ENCODE data around the gene MAPK9. TPM values are rescaled to one million over a fixed set of nuclear protein-coding genes. Genes with fewer than 3 reads are reported as not detected.

MAPK9 gene
- polyA plus RNA-seq, 2 donors: 5.4 to 10.3 TPM

DNA sequence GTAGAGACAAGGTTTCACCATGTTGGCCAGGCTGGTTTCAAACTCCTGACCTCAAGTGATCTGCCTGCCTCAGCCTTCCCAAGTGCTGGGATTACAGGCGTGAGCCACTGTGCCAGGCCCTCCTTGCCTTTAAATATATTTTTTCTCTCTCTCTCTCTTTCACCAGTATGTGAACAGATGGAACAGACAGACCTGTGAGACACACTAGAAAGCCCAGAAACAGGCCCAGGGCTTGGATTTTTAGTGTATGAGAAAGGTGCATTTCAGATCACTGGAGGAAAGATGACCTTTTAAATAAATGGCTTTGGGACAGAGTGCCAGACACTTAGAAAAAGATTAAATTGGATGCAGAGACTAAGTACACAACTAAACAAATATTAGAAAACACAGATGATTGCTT lies 86.0 kb downstream of the MAPK9 start:
- H3K27me3 ChIP-seq (ENCODE audit: control insufficient read depth in 1 of 2, insufficient read depth in 2 of 2, low read length in 2 of 2): peaks cover 0 to 10% of the 10 kb centered on the region in 2 donors
- H3K4me1 ChIP-seq (ENCODE audit: control insufficient read depth in 2 of 2, insufficient read depth in 2 of 2, low read length in 1 of 2): peaks cover 7 to 9% of the 10 kb centered on the region in 2 donors
- 79 to 82% methylated on average over 1 of the region's 1 CpG for WGBS, 2 donors
- H3K27ac ChIP-seq (ENCODE audit: low read depth in 2 of 2, low read length in 1 of 2): no peak overlapping the region
- H3K4me3 ChIP-seq (ENCODE audit: low read depth in 1 of 2, low read length in 2 of 2): no peak overlapping the region
- H3K36me3 ChIP-seq (ENCODE audit: control insufficient read depth in 2 of 2, insufficient read depth in 2 of 2, low read length in 1 of 2): no peaks in the 10 kb centered on the region
- H3K9me3 ChIP-seq (ENCODE audit: control insufficient read depth in 2 of 2, insufficient read depth in 1 of 2, low read depth in 1 of 2, low read length in 1 of 2): no peaks in the 10 kb centered on the region

DNA sequence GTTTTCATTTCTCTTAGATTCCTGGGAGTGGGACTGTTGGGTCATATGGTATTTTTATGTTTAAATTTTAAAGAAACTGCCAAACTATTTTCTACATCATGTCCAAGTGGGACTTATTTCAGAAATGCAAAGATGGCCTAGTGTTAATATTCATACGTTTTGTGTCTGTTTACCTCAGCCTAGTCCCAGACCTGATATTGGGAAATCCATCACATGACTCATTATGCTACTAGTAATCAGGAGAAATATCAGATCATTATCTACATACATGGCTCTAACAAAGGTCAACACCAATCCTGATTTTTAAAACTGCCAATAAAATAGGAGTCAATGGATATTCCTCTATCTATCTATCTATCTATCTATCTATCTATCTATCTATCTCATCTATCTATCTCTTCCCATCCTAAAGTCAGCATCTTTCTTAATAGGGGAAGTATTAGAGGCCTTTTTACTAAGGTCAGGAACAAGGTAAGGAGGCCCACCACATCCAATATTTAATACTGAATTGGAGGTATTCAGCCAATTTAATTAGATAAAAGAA lies 87.5 kb downstream of the MAPK9 start:
- Histone ChIP-seq H3K4me3 (ENCODE audit: low read depth in 1 of 2, low read length in 2 of 2) (no peak overlapping the region), H3K4me1 (ENCODE audit: control insufficient read depth in 2 of 2, insufficient read depth in 2 of 2, low read length in 1 of 2) (peaks cover 5 to 9% of the 10 kb centered on the region in 2 donors), H3K9me3 (ENCODE audit: control insufficient read depth in 2 of 2, insufficient read depth in 1 of 2, low read depth in 1 of 2, low read length in 1 of 2) (no peaks in the 10 kb centered on the region), H3K36me3 (ENCODE audit: control insufficient read depth in 2 of 2, insufficient read depth in 2 of 2, low read length in 1 of 2) (no peaks in the 10 kb centered on the region), H3K27me3 (ENCODE audit: control insufficient read depth in 1 of 2, insufficient read depth in 2 of 2, low read length in 2 of 2) (peaks cover 0 to 10% of the 10 kb centered on the region in 2 donors), H3K27ac (ENCODE audit: low read depth in 2 of 2, low read length in 1 of 2) (no peak overlapping the region)
- WGBS, 2 donors: 69 to 79% methylated on average over 1 of the region's 1 CpG

DNA sequence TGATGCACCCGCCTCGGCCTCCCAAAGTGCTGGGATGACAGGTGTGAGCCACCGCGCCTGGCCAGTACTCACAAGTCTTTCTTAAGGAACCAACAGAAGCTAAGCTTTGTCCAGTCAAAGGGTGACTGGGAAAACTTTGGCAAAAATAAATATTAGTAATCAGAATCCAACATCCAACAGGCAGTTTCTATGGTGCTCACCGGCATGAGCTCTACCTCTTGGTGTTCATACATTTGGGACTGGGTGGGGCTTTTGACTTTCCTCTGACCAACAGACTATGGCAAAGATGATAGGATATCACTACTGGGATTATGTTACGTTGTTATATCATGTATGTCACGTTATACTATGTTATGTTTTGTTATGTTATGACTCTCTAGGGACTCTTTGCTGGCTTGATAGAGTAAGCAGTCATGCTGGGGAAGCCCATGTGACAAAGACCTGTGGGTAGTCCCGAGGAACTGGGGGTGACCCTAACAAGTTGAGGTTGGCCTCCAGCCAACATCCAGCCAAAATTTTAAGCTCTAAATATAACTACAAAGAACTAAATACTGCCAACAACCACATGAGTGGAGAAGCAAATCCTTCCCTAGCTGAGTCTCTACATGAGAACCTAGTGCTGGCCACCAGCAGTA lies 88.8 kb downstream of the MAPK9 start:
- peaks cover 0 to 6% of the 10 kb centered on the region in 2 donors for H3K27me3 ChIP-seq (ENCODE audit: control insufficient read depth in 1 of 2, insufficient read depth in 2 of 2, low read length in 2 of 2)
- 73 to 77% methylated on average over 8 of the region's 8 CpGs for WGBS, 2 donors
- no peak overlapping the region for H3K27ac ChIP-seq (ENCODE audit: low read depth in 2 of 2, low read length in 1 of 2)
- H3K4me3 ChIP-seq (ENCODE audit: low read depth in 1 of 2, low read length in 2 of 2): no peak overlapping the region
- H3K36me3 ChIP-seq (ENCODE audit: control insufficient read depth in 2 of 2, insufficient read depth in 2 of 2, low read length in 1 of 2): no peaks in the 10 kb centered on the region
- H3K9me3 ChIP-seq (ENCODE audit: control insufficient read depth in 2 of 2, insufficient read depth in 1 of 2, low read depth in 1 of 2, low read length in 1 of 2): no peaks in the 10 kb centered on the region
- peaks cover 0 to 2% of the 10 kb centered on the region in 2 donors for H3K4me1 ChIP-seq (ENCODE audit: control insufficient read depth in 2 of 2, insufficient read depth in 2 of 2, low read length in 1 of 2)

DNA sequence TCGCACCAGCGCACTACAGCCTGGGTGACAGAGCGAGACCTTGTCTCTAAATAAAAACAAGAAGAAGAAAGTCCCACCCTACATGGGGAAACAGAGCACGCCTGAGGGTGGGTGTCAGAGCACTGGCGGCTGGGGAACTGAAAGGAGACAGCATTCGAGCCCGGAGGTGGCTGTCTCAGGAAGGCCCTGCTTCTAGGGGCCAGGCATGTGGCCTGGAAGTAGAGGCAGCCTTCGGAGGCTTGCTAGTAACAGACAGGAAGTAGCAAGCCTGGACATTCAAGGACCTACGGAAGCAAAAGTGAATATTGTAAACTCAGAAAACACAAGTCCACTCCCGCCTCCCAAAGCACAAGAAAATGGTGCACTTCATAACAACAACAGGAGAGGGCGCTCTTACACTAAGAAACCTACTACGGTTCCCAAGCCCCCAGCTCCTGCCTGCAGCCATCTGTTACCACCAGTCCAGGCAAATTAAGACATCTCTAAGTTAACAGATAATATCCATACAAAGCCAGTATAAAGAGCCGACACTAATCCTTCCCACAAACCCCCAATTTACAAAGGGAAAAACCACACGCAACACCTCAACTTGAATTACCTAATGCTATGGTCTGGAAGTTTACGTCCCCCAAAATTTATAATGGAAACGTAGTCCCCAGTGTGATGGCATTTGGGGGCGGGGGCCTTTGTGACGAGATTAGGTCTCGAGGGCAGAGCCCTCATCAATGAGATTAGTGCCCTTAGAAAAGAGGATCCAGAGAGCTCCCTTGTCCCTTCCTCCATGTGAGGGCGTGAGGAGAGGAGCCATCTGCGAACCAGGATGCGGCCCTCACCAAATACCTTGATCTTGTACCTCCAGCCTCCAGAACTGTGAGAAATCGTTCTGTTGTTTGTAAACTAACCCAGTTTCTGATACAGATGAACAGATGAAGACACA lies 90.6 kb downstream of the MAPK9 start:
- Histone ChIP-seq H3K27ac (ENCODE audit: low read depth in 2 of 2, low read length in 1 of 2) (no peak overlapping the region), H3K9me3 (ENCODE audit: control insufficient read depth in 2 of 2, insufficient read depth in 1 of 2, low read depth in 1 of 2, low read length in 1 of 2) (no peaks in the 10 kb centered on the region), H3K4me3 (ENCODE audit: low read depth in 1 of 2, low read length in 2 of 2) (no peak overlapping the region), H3K4me1 (ENCODE audit: control insufficient read depth in 2 of 2, insufficient read depth in 2 of 2, low read length in 1 of 2) (no peaks in the 10 kb centered on the region), H3K36me3 (ENCODE audit: control insufficient read depth in 2 of 2, insufficient read depth in 2 of 2, low read length in 1 of 2) (no peaks in the 10 kb centered on the region), H3K27me3 (ENCODE audit: control insufficient read depth in 1 of 2, insufficient read depth in 2 of 2, low read length in 2 of 2) (no peaks in the 10 kb centered on the region)
- 75 to 77% methylated on average over 23 of the region's 23 CpGs for WGBS, 2 donors

DNA sequence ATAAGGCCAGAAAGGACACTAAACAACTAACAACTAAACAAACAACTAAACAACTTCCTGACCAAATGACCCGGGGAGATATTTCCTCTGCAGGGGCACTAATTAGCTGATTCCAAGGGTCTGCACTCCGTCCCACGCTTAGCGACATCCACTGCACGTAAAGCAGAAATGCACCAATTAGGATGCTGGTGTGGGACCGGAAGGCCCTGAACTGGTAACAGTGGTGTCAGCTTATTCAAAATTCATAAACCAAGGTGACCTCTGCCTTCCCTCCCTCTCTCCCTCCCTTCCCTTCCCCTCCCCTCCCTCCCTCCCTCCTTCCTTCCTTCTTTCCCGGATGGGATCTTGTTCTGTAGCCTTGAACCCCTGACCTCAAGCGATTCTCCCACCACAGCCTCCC lies 92.5 kb downstream of the MAPK9 start:
- H3K4me3 ChIP-seq (ENCODE audit: low read depth in 1 of 2, low read length in 2 of 2): no peak overlapping the region
- no peak overlapping the region for H3K27ac ChIP-seq (ENCODE audit: low read depth in 2 of 2, low read length in 1 of 2)
- WGBS, 2 donors: 70 to 77% methylated on average over 8 of the region's 8 CpGs
- H3K27me3 ChIP-seq (ENCODE audit: control insufficient read depth in 1 of 2, insufficient read depth in 2 of 2, low read length in 2 of 2): no peaks in the 10 kb centered on the region
- H3K4me1 ChIP-seq (ENCODE audit: control insufficient read depth in 2 of 2, insufficient read depth in 2 of 2, low read length in 1 of 2): no peaks in the 10 kb centered on the region
- no peaks in the 10 kb centered on the region for H3K9me3 ChIP-seq (ENCODE audit: control insufficient read depth in 2 of 2, insufficient read depth in 1 of 2, low read depth in 1 of 2, low read length in 1 of 2)
- H3K36me3 ChIP-seq (ENCODE audit: control insufficient read depth in 2 of 2, insufficient read depth in 2 of 2, low read length in 1 of 2): no peaks in the 10 kb centered on the region

DNA sequence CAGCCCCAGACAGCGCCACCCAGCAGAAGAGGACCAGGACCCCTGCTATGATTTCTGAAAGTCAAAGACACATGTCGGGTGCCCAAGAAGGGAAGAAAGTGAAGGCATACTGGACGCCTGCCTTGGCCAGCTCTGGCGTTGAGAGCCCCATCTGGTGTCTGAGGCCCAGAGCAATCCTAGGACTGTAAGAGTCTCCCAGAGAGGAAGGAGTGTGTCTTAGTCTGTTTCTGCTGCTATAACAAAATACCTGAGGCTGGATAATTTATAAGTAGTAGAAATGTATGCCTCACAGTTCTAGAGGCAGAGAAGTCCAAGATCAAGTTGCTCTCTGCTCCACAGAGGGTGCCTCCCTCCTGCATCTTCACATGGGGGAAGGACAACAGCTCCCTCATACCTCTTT lies 93.7 kb downstream of the MAPK9 start:
- no peaks in the 10 kb centered on the region for H3K36me3 ChIP-seq (ENCODE audit: control insufficient read depth in 2 of 2, insufficient read depth in 2 of 2, low read length in 1 of 2)
- H3K4me1 ChIP-seq (ENCODE audit: control insufficient read depth in 2 of 2, insufficient read depth in 2 of 2, low read length in 1 of 2): no peaks in the 10 kb centered on the region
- H3K4me3 ChIP-seq (ENCODE audit: low read depth in 1 of 2, low read length in 2 of 2): no peak overlapping the region
- 90 to 94% methylated on average over 4 of the region's 4 CpGs for WGBS, 2 donors
- no peaks in the 10 kb centered on the region for H3K9me3 ChIP-seq (ENCODE audit: control insufficient read depth in 2 of 2, insufficient read depth in 1 of 2, low read depth in 1 of 2, low read length in 1 of 2)
- no peak overlapping the region for H3K27ac ChIP-seq (ENCODE audit: low read depth in 2 of 2, low read length in 1 of 2)
- H3K27me3 ChIP-seq (ENCODE audit: control insufficient read depth in 1 of 2, insufficient read depth in 2 of 2, low read length in 2 of 2): no peaks in the 10 kb centered on the region

DNA sequence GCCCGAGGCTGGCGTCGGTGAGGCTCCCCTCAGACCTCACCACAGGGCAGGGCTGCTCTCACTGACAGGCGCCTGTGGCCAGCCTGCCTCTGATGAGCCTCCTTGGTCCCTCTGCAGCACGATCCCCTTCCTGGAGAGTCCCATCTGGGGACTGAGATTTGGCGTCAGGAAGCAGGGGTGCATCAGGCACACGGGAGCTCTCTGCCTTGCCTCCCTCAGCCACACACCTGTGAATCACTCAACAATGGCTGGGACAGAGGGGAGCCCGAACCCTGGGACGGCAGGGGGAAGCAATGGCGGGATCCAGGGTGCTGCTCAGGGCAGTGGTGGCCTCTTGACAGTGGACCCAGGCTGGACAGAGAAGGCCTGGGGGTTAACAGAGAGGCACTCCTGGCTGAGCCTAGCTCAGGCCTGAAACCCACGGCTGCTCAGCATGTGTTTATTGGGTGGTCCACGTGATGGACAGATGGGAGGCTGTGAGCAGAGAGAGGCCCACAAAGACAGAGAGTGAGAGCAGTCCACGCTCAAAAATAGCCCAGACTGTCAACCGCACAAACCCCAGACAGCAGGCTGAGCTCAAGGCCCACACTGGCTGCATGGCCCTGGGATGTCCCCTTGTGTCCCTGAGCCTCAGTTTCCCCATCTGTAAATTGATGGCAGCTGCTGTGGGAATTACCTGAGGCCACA lies 94.7 kb downstream of the MAPK9 start:
- H3K4me1 ChIP-seq (ENCODE audit: control insufficient read depth in 2 of 2, insufficient read depth in 2 of 2, low read length in 1 of 2): no peaks in the 10 kb centered on the region
- no peaks in the 10 kb centered on the region for H3K27me3 ChIP-seq (ENCODE audit: control insufficient read depth in 1 of 2, insufficient read depth in 2 of 2, low read length in 2 of 2)
- H3K4me3 ChIP-seq (ENCODE audit: low read depth in 1 of 2, low read length in 2 of 2): no peak overlapping the region
- H3K27ac ChIP-seq (ENCODE audit: low read depth in 2 of 2, low read length in 1 of 2): no peak overlapping the region
- H3K36me3 ChIP-seq (ENCODE audit: control insufficient read depth in 2 of 2, insufficient read depth in 2 of 2, low read length in 1 of 2): no peaks in the 10 kb centered on the region
- 70 to 71% methylated on average over 14 of the region's 14 CpGs for WGBS, 2 donors
- no peaks in the 10 kb centered on the region for H3K9me3 ChIP-seq (ENCODE audit: control insufficient read depth in 2 of 2, insufficient read depth in 1 of 2, low read depth in 1 of 2, low read length in 1 of 2)

DNA sequence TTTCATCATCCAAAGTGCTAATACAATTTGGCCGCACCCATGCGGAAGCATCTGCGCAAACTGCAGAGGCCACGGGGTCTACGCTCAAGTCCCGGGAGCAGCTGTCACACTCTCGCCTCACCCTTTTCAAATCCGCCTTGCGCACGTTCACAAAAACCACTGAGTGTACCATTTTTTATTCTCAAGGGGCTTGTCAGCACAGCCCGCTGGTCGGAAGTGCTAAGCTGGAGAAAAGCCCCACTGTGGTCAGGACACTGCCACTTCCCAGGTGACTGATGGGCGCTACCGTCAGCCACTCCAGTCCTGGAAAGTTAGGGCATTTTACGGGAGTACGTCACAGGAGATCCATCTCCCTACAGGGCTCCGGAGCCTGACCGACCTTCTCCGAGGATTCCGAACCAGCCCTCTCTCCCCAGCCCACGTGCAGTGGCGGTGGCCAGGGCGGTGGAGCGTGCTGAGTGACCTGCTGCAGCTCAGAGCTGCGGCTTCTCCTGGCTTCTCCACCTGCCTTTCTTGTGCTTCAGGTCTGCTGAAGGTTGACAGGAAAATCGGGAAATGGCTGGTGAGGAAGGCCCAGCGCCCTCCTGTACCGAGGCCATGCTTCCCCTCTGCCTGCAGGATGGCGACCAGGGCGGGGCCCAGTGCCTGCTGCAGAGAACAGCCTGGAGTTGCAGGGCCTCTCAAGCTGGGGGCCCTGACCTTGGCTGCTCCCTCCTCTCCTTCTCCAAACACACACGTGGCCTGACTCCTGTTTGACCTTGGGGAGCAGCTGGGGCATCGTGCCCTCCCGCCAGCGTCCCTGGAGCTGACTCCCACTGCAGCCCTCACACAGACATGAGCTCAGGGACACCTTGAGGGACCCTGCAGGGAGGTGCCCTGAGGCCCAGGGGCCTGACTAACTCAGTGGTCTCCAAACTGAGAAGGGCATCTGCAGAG lies 97.2 kb downstream of the MAPK9 start:
- Histone ChIP-seq H3K4me3 (ENCODE audit: low read depth in 1 of 2, low read length in 2 of 2) (no peak overlapping the region), H3K27me3 (ENCODE audit: control insufficient read depth in 1 of 2, insufficient read depth in 2 of 2, low read length in 2 of 2) (no peaks in the 10 kb centered on the region), H3K36me3 (ENCODE audit: control insufficient read depth in 2 of 2, insufficient read depth in 2 of 2, low read length in 1 of 2) (no peaks in the 10 kb centered on the region), H3K27ac (ENCODE audit: low read depth in 2 of 2, low read length in 1 of 2) (no peak overlapping the region), H3K9me3 (ENCODE audit: control insufficient read depth in 2 of 2, insufficient read depth in 1 of 2, low read depth in 1 of 2, low read length in 1 of 2) (peaks cover 3% of the 10 kb centered on the region in 2 donors), H3K4me1 (ENCODE audit: control insufficient read depth in 2 of 2, insufficient read depth in 2 of 2, low read length in 1 of 2) (no peaks in the 10 kb centered on the region)
- 88 to 90% methylated on average over 31 to 34 of the region's 34 CpGs for WGBS, 2 donors

Measured in esophagus (tissue), 2 donors.